ENCODE data around the gene RIT2.

Gene RIT2

GRCh38 chr18:42936289-42936688 is 179.2 kb downstream of the RIT2 start:
- no peak overlapping the region for H3K9ac ChIP-seq (ENCODE audit: low read length)
- TF ChIP-seq EZH2phosphoT487 (conservative IDR thresholded peaks at IDR 0.05; ENCODE audit: low read length) (no peak), CTCF (IDR thresholded peaks at IDR 0.05; ENCODE audit: insufficient read depth, low read length, poor library complexity, severe bottlenecking) (no peak)
- H3K9me2 ChIP-seq (replicated peaks; ENCODE audit: insufficient read depth, low read length) = 0 out of 2 replicates have a peak, but pooled peaks cover 4% of the 10 kb centered on the region
- H3K4me3 ChIP-seq (ENCODE audit: insufficient read depth, low read length, poor library complexity, severe bottlenecking) = no peak overlapping the region
- no peaks in the 10 kb centered on the region for H3K27me3 ChIP-seq (ENCODE audit: low read length)
- H2AFZ ChIP-seq (ENCODE audit: low read depth, low read length, severe bottlenecking) = no peak overlapping the region
- H3K36me3 ChIP-seq (ENCODE audit: low read length) = no peaks in the 10 kb centered on the region
- H3F3A ChIP-seq (ENCODE audit: insufficient read depth) = no peaks in the 10 kb centered on the region
- no peaks in the 10 kb centered on the region for H4K20me1 ChIP-seq (ENCODE audit: low read depth, low read length)
- no peak overlapping the region for H3K27ac ChIP-seq (ENCODE audit: low read depth, low read length)
- no peaks in the 10 kb centered on the region for H3K9me3 ChIP-seq (ENCODE audit: insufficient read depth, low read length)
- no peaks in the 10 kb centered on the region for H3K79me2 ChIP-seq (ENCODE audit: insufficient read depth, low read length)
- no peak overlapping the region for H3K4me2 ChIP-seq (ENCODE audit: low read depth, low read length, poor library complexity, severe bottlenecking)

- Histone ChIP-seq H4K20me1 (ENCODE audit: low read depth, low read length) (no peaks in the 10 kb centered on the region), H3K9me3 (ENCODE audit: insufficient read depth, low read length) (no peaks in the 10 kb centered on the region), H3K79me2 (ENCODE audit: insufficient read depth, low read length) (no peaks in the 10 kb centered on the region), H3K9ac (ENCODE audit: low read length) (no peak overlapping the region), H3F3A (ENCODE audit: insufficient read depth) (no peaks in the 10 kb centered on the region), H2AFZ (ENCODE audit: low read depth, low read length, severe bottlenecking) (no peak overlapping the region), H3K4me3 (ENCODE audit: insufficient read depth, low read length, poor library complexity, severe bottlenecking) (no peak overlapping the region), H3K27me3 (ENCODE audit: low read length) (no peaks in the 10 kb centered on the region), H3K4me2 (ENCODE audit: low read depth, low read length, poor library complexity, severe bottlenecking) (no peak overlapping the region), H3K36me3 (ENCODE audit: low read length) (no peaks in the 10 kb centered on the region), H3K9me2 (replicated peaks; ENCODE audit: insufficient read depth, low read length) (no peaks in the 10 kb centered on the region; the same call in 1 of the 2 replicates), H3K27ac (ENCODE audit: low read depth, low read length) (no peak overlapping the region)
- TF ChIP-seq EZH2phosphoT487 (conservative IDR thresholded peaks at IDR 0.05; ENCODE audit: low read length) (no peak), CTCF (IDR thresholded peaks at IDR 0.05; ENCODE audit: insufficient read depth, low read length, poor library complexity, severe bottlenecking) (no peak)
These were observed 184.0 kb downstream of the RIT2 start for GRCh38 chr18:42931491-42931890.

- Histone ChIP-seq H3K79me2 (ENCODE audit: insufficient read depth, low read length) (no peaks in the 10 kb centered on the region), H3K36me3 (ENCODE audit: low read length) (no peaks in the 10 kb centered on the region)
- TF ChIP-seq CTCF (IDR thresholded peaks at IDR 0.05; ENCODE audit: insufficient read depth, low read length, poor library complexity, severe bottlenecking) (no peak), EZH2phosphoT487 (conservative IDR thresholded peaks at IDR 0.05; ENCODE audit: low read length) (no peak)
These were observed 185.6 kb downstream of the RIT2 start for GRCh38 chr18:42929857-42930256.

More at GRCh38 chr18:42929857-42930256, 185.6 kb downstream of the RIT2 start:
- H3F3A ChIP-seq (ENCODE audit: insufficient read depth) = no peaks in the 10 kb centered on the region
- H4K20me1 ChIP-seq (ENCODE audit: low read depth, low read length) = no peaks in the 10 kb centered on the region
- H3K4me2 ChIP-seq (ENCODE audit: low read depth, low read length, poor library complexity, severe bottlenecking) = no peak overlapping the region
- H3K27me3 ChIP-seq (ENCODE audit: low read length) = no peaks in the 10 kb centered on the region
- H2AFZ ChIP-seq (ENCODE audit: low read depth, low read length, severe bottlenecking) = no peak overlapping the region
- no peak overlapping the region for H3K4me3 ChIP-seq (ENCODE audit: insufficient read depth, low read length, poor library complexity, severe bottlenecking)
- no peak overlapping the region for H3K9ac ChIP-seq (ENCODE audit: low read length)
- H3K9me2 ChIP-seq (replicated peaks; ENCODE audit: insufficient read depth, low read length) = no peaks in the 10 kb centered on the region; the same call in 1 of the 2 replicates
- no peak overlapping the region for H3K27ac ChIP-seq (ENCODE audit: low read depth, low read length)
- no peaks in the 10 kb centered on the region for H3K9me3 ChIP-seq (ENCODE audit: insufficient read depth, low read length)
